Measurements from ENCODE around the gene KLF6. TPM values are rescaled to one million over a fixed set of nuclear protein-coding genes. Genes with fewer than 3 reads are reported as not detected.

The KLF6 gene
- total and polyA plus RNA-seq, 9 of the 15 experiments (the other 6 are each of a cell fraction or from before 2014, with no cell fraction given): 3.2 to 23.9 (median 8.0) TPM

- TF ChIP-seq ZKSCAN8 (CRISPR knock-in tag; IDR thresholded peaks at IDR 0.05): no peak
- TF ChIP-seq ZNF23 (CRISPR knock-in tag; IDR thresholded peaks at IDR 0.05): no peak
- TF ChIP-seq ZNF696 (CRISPR knock-in tag; conservative IDR thresholded peaks at IDR 0.05): no peak
- peak; percentile 74 for TF ChIP-seq RAD51 (IDR thresholded peaks at IDR 0.05; ENCODE audit: borderline replicate concordance, low read depth)
- TF ChIP-seq ATF6 (CRISPR knock-in tag; IDR thresholded peaks at IDR 0.05): no peak
- TF ChIP-seq SLC30A9 (CRISPR knock-in tag; IDR thresholded peaks at IDR 0.05): no peak
- no peak for TF ChIP-seq SPI1 (IDR thresholded peaks at IDR 0.05; ENCODE audit: borderline replicate concordance, low read depth, low read length)
- TF ChIP-seq MTA3 (IDR thresholded peaks at IDR 0.05; ENCODE audit: borderline replicate concordance): peak; percentile 99
- no peak for TF ChIP-seq ZNF740 (CRISPR knock-in tag; IDR thresholded peaks at IDR 0.05)
- TF ChIP-seq ZNF740 (tag; IDR thresholded peaks at IDR 0.05): peak in 1 of 2 experiments; percentile 97; a peak in 2 of 4 replicates
- no peak; the same call in 1 of the 2 replicates for TF ChIP-seq ZBTB12 (CRISPR knock-in tag; IDR thresholded peaks at IDR 0.05)
- TF ChIP-seq TFE3 (CRISPR knock-in tag; IDR thresholded peaks at IDR 0.05): peak; percentile 50
- TF ChIP-seq FIP1L1 (IDR thresholded peaks at IDR 0.05; ENCODE audit: low read depth, low read length, poor library complexity, severe bottlenecking): peak; percentile 79
- no peak for TF ChIP-seq ELF2 (CRISPR knock-in tag; IDR thresholded peaks at IDR 0.05)
- TF ChIP-seq ZC3H11A (IDR thresholded peaks at IDR 0.05; ENCODE audit: low read depth, low read length): no peak
- no peak for TF ChIP-seq ZNF780A (CRISPR knock-in tag; IDR thresholded peaks at IDR 0.05)
- no peak for TF ChIP-seq IRF2 (CRISPR knock-in tag; IDR thresholded peaks at IDR 0.05)
- TF ChIP-seq RBFOX2 (IDR thresholded peaks at IDR 0.05; ENCODE audit: low read depth, low read length): peak; percentile 98
- TF ChIP-seq FUS (optimal IDR thresholded peaks at IDR 0.05; ENCODE audit: low read depth, low read length): peak; percentile 81
- no peak for TF ChIP-seq ZNF41 (CRISPR knock-in tag; conservative IDR thresholded peaks at IDR 0.05)
- TF ChIP-seq SP2 (IDR thresholded peaks at IDR 0.05; ENCODE audit: extremely low read depth, low read depth, low read length, poor library complexity, severe bottlenecking): peak; percentile 29
- 0 out of 2 replicates have a peak, but pooled peaks have one; percentile 5 for TF ChIP-seq ZNF584 (CRISPR knock-in tag; IDR thresholded peaks at IDR 0.05; ENCODE audit: low read depth)
- peak; percentile 99 for TF ChIP-seq JUND (IDR thresholded peaks at IDR 0.05; ENCODE audit: borderline replicate concordance, low read depth, low read length)
- TF ChIP-seq JUND (tag; IDR thresholded peaks at IDR 0.05; ENCODE audit: borderline replicate concordance, low read depth, low read length): peak; percentile 91; the same call in 1 of the 3 replicates
Observed at GRCh38 chr10:3785251-3785850, 342 bp upstream of the KLF6 start (continued).

Data from K562 (cell line).